ENCODE data around the gene CSAG3.
"Not testable (repeated sequence)": the region's sequence is repeated elsewhere in the genome, so short reads cannot be mapped to it uniquely, and the experiment has no call there.

Gene CSAG3

DNA sequence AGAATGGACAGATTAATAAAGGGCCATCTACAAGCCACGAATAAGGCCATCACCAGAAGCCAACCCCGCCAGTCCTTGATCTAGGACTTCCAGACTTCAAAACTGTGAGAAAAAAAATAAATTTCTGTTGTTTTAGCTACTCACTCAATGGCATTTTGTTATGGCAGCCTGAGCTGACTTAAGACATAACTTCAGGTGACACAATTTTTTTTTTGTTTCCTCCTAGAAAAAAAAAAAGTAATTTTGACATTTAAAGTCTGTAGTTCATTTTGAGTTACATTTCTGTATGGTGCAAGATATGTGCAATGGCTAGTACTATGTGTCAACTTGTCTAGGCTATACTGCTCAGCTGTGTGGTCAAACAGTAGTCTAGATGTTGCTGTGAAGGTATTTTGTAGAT lies at the start of gene CSAG3:
Gene CSAG3, plus strand, starts transcription at position 301 of the 400 bp plus-strand sequence.
- DNase-seq, result not testable (repeated sequence)

DNA sequence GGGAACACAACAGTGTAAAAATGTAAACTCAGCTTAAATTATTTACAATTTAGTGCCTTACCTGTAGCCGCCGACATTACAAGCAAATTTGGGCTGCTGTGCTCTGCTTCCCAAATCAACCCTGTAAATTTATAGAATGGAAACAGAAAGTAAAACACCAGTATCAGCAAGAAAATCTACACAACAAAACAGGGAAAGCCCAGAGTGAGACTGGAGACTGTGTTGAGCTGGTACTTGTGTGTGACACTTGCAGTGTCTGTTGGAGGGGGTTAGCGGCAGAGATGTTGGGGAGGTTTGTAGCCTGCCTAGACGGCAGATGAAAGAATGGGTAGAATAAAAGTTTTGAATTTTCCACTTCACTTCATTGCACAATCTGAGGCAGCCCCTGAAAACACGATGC lies 45.8 kb upstream of the CSAG3 start:
- DNase-seq, result not testable (repeated sequence)

GRCh38 chrX:152713815-152714787 lies 44.9 kb upstream of the CSAG3 start, which contains the start of gene MAGEA2B:
Gene MAGEA2B, plus strand, starts transcription at chrX:152714628. Its CDS starts 2,479 bp downstream, at chrX:152717107.
- not testable (repeated sequence) for DNase-seq

DNA sequence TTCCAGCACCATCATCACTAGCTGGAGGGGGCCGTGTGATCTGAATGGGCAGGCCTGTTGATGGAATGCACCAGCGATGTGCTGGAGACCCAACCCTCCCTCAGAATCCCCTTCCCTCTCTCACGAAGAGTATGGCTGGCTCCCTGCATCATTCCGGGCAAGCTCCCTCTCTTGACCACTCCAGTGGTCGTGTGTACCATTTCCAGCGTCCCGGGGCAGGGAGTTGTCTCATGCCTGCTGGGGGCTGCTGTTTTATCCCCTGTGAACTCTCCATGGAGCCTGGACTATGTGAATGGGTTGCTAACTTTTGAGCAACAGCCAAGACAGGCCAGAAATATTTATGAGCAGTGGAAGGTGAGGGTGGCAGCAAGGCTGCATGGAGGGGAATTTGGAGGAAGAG lies 33.6 kb upstream of the CSAG3 start:
- no peak for DNase-seq

GRCh38 chrX:152733261-152733975 lies 25.6 kb upstream of the CSAG3 start, which contains the start of the genes CSAG1 and MAGEA12:
Gene CSAG1, minus strand, starts transcription at chrX:152733721. Its CDS starts 1,261 bp downstream, at chrX:152732460.
Gene MAGEA12, plus strand, starts transcription at chrX:152733757. Its CDS starts 2,405 bp downstream, at chrX:152736162.
- no peak for DNase-seq

DNA sequence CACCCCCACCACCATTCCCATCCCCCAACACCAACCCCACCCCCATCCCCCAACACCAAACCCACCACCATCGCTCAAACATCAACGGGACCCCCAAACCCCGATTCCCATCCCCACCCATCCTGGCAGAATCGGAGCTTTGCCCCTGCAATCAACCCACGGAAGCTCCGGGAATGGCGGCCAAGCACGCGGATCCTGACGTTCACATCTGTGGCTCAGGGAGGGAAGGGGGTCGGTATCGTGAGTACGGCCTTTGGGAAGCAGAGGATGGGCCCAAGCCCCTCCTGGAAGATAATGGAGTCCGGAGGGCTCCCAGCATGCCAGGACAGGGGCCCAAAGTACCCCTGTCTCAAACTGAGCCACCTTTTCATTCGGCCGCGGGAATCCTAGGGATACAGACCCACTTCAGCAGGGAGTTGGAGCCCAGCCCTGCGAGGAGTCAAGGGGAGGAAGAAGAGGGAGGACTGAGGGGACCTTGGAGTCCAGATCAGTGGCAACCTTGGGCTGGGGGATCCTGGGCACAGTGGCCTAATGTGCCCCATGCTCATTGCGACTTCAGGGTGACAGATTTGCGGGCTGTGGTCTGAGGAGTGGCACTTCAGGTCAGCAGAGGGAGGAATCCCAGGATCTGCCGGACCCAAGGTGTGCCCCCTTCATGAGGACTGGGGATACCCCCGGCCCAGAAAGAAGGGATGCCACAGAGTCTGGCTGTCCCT lies 24.7 kb upstream of the CSAG3 start:
- DNase-seq, result not testable (repeated sequence)

DNA sequence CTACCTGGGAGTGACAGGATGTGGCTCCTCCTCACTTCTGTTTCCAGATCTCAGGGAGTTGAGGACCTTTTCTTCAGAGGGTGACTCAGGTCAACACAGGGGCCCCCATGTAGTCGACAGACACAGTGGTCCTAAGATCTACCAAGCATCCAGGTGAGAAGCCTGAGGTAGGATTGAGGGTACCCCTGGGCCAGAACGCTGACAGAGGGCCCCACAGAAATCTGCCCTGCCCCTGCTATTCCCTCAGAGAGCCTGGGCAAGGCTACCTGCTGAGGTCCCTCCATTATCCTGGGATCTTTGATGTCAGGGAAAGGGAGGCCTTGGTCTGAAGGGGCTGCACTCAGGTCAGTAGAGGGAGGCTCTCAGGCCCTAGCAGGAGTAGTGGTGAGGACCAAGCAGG lies 23.9 kb upstream of the CSAG3 start:
- DNase-seq, result no peak

GRCh38 chrX:152735860-152736511 lies 23.0 kb upstream of the CSAG3 start:
- DNase-seq, result no peak

GRCh38 chrX:152736528-152736927 lies 22.5 kb upstream of the CSAG3 start:
- not testable (repeated sequence) for DNase-seq

DNA sequence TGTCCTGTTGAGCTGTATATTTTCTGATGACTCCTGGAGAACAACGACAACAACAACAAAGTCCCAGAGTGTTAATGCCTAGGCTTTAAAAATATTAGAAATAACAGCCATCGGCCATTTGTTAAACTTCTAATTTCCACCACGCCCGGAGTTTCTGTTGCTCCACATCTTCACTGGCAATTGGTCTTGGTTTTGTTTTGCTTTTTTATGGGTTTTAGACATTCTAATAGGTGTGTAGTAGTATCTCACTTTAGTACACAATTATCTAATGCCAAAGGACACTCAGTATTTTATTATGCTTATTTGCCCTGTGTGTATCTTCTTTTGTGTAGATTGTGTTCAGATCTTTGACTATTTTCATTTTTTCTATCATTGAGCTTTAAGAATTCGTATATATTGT lies 20.5 kb upstream of the CSAG3 start:
- no peak for DNase-seq

DNA sequence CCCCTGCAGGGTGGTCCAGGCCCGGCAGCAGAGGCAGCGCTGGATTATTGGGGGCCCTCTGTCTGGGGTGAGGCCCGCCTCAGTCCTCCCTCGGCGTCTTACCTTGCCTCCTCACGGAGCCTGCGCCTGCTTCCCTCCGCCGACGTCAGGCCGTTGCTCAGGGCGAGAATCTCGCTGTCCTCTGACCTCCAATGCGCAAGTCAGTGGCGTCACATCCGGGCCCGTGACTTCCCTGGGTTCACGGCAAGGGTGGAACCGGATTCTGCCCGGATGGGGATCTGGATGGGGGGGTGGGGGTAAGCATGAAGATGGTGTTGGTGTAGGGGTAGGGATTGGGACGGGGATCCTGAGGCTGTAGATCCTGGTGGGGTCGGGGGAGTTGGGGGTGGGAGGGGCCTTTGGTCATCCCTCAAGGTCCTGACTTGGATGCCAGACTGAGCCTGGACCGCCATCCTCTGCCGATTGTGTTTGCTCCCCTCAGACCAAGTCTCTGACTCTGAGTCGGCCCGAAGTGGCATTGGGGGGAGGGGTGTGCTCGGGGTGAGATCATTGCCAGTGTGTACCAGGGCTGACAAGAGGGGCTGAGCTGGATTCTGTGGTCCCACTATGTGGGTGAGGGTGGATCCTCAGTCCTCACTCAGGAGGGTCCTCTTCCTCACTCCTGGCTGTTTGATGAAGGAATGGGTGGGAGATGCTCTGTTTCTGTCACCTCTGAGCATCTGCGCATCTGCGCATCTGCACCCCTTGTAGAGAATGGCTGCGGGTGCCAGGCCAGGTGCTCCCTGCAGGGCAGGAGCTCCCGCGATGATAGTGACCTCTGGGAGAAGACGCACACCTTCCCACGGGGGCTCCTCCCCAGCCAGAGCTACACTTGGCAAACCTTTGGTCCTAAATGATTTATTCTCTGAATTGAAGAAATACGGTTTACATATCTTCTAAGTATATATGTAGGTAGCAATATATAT lies 5.0 kb upstream of the CSAG3 start, which contains the start of gene MAGEA2:
Gene MAGEA2, minus strand, starts transcription at position 157 of the 965 bp plus-strand sequence. CDS start 2,479 bp downstream, outside the sequence.
- not testable (repeated sequence) for DNase-seq

- not testable (repeated sequence) for DNase-seq
These were observed 4.1 kb upstream of the CSAG3 start for GRCh38 chrX:152754871-152755270.

GRCh38 chrX:152759544-152759943 lies 526 bp downstream of the CSAG3 start:
- not testable (repeated sequence) for DNase-seq

DNA sequence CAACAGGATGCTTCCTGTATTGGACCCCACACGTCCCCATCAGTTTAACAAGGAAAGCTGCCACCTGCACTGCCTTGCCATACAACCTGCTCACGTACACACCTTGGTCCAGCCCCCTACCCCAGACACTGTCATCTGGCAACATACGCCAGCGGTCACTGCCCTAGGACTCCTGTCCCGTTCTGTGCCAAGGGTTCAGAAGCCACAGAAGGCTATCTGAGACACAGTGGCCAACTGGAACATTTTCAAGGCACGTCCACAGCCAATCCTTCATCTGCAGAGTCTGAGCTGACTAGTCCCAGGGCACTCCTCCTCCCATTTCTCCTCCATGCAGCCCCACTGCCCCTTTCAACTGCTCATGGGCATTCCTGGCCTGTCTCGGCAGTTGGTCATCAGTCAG lies 2.6 kb downstream of the CSAG3 start:
- not testable (repeated sequence) for DNase-seq

DNA sequence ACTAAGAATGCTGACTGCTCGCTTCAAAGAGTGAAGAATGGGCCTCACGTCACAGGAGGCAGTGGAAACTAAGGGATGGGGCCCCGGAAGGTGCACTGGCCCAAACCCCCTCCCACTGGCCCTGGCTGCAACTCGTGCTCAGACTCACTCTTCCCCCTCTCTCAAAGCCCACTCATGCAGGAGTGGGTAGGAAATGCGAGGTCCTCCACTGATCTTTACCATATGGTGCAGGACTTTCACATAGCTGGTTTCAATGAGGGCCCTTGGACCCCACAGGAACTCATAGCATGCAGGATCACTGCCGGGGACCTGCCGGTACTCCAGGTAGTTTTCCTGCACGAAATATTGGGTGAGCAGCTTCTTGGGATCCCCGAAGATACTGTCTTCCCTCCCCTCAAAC lies 7.5 kb downstream of the CSAG3 start:
- not testable (repeated sequence) for DNase-seq

DNA sequence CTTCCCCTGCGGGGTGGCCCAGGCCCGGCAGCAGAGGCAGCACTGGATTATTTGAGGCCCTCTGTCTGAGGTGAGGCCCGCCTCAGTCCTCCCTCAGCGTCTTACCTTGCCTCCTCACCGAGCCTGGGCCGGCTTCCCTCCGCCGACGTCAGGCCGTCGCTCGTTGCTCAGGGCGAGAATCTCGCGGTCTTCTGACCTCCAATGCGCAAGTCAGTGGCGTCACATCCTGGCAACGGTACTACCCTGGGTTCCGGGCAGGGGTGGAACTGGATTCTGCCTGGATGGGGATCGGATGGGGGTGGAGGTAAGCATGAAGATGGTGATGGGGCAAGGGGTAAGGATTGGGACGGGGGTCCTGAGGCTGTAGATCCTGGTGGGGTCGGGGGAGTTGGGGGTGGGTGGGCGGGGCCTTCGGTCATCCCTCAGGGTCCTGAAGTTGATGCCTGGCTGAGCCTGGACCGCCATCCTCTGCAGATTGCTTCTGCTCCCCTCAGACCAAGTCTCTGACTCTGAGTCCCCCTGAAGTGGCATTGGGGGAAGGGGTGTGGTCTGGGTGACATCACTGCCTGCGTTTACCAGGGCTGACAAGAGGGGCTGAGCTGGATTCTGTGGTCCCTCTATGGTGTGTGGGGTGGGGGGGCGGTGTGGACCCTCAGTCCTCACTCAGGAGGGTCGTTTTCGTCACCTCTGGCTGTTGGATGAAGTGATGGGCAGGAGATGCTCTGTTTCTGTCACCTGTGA lies 10.7 kb downstream of the CSAG3 start, which contains the start of gene MAGEA6:
Gene MAGEA6, minus strand, starts transcription at position 141 of the 741 bp plus-strand sequence. CDS start 2,039 bp downstream, outside the sequence.
- DNase-seq, result not testable (repeated sequence)

GRCh38 chrX:152787062-152787461 lies 28.0 kb downstream of the CSAG3 start:
- DNase-seq, result not testable (repeated sequence)

GRCh38 chrX:152798945-152799344 lies 39.9 kb downstream of the CSAG3 start:
- DNase-seq, result no peak

- DNase-seq, result no peak
These were observed 47.0 kb downstream of the CSAG3 start for GRCh38 chrX:152806035-152806434.

All from stimulated activated CD4-positive, alpha-beta T cell treated with anti-CD3 and anti-CD28 coated beads, Interleukin-2, amount 100 ng/mL, for 24 hours (primary cell).